ENCODE data around the gene AJUBA.
"Not testable (repeated sequence)": the region's sequence is repeated elsewhere in the genome, so short reads cannot be mapped to it uniquely, and the experiment has no call there.

The AJUBA gene

GRCh38 chr14:22982477-22983245 is at the start of gene AJUBA:
AJUBA (minus strand) TSS chr14:22982551; CDS start chr14:22982266, 285 bp downstream.
- DNase-seq = peak; percentile 88

- DNase-seq = no peak
These were observed 48.6 kb upstream of the AJUBA start for GRCh38 chr14:23030936-23031335.

- DNase-seq = no peak
These were observed 46.4 kb upstream of the AJUBA start for GRCh38 chr14:23028799-23029198.

- no peak for DNase-seq
These were observed 42.9 kb upstream of the AJUBA start for GRCh38 chr14:23025151-23025814.

GRCh38 chr14:23024612-23025075 is 42.3 kb upstream of the AJUBA start:
- DNase-seq = no peak

- DNase-seq = no peak
These were observed 41.4 kb upstream of the AJUBA start for GRCh38 chr14:23023795-23024152.

GRCh38 chr14:23023022-23023794 is 40.9 kb upstream of the AJUBA start:
- no peak for DNase-seq

- DNase-seq = no peak
These were observed 39.6 kb upstream of the AJUBA start for GRCh38 chr14:23021889-23022442.

GRCh38 chr14:23021434-23021833 is 39.1 kb upstream of the AJUBA start:
- DNase-seq = no peak

GRCh38 chr14:23020143-23021128 is 38.1 kb upstream of the AJUBA start:
- no peak for DNase-seq

GRCh38 chr14:23018107-23018506 is 35.8 kb upstream of the AJUBA start:
- no peak for DNase-seq

GRCh38 chr14:23017091-23017490 is 34.7 kb upstream of the AJUBA start:
- no peak for DNase-seq

- DNase-seq = no peak
These were observed 33.3 kb upstream of the AJUBA start for GRCh38 chr14:23015618-23016017.

- DNase-seq = not testable (repeated sequence)
These were observed 31.4 kb upstream of the AJUBA start for GRCh38 chr14:23013749-23014054.

GRCh38 chr14:23013054-23013748 is 30.9 kb upstream of the AJUBA start:
- no peak for DNase-seq

- peak; percentile 89 for DNase-seq
These were observed 27.8 kb upstream of the AJUBA start, which contains the start of gene C14orf93 for GRCh38 chr14:23009939-23010726. C14orf93 (minus strand) TSS chr14:23010143; CDS start chr14:22999023, 11,120 bp downstream.

- DNase-seq = no peak
These were observed 27.2 kb upstream of the AJUBA start for GRCh38 chr14:23009483-23009938.

- no peak for DNase-seq
These were observed 26.5 kb upstream of the AJUBA start for GRCh38 chr14:23008831-23009230.

- peak; percentile 96 for DNase-seq
These were observed 24.4 kb upstream of the AJUBA start for GRCh38 chr14:23006544-23007419.

GRCh38 chr14:23006188-23006534 is 23.8 kb upstream of the AJUBA start:
- DNase-seq = no peak

All from activated CD8-positive, alpha-beta memory T cell treated with anti-CD3 and anti-CD28 coated beads for 24 hours (primary cell).